ENCODE data around the gene CLPSL1. TPM values are rescaled to one million over a fixed set of nuclear protein-coding genes. Genes with fewer than 3 reads are reported as not detected.

CLPSL1 gene
- total RNA-seq, 1 experiment from 2014 or later, result not detected

DNA sequence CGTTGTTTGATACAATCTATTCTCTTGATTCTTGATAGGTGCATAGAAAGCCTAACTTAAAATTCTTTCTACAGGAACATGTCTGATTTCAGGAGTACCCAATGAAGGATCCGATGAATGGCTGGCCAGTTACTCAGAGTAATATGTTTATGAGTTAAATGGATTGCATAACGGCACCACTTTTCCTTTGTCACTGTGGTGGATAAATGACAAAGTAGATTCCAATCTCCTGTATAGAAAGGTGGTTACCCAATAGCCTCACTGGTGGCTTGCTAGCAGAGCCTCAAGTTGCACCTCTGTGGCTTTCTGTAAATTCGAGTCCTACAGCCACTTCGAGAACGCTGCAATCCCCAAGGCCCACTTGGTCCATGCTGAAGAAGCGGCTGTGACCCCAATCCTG, 52.7 kb downstream of the CLPSL1 start:
- ChIA-PET CTCF (no interaction called here), POLR2A (ENCODE audit: unreplicated experiment) (no interaction called here)
- Histone ChIP-seq H3K4me1 (ENCODE audit: insufficient read depth, low read length) (no peaks in the 10 kb centered on the region), H3K27ac (ENCODE audit: low read length) (no peak overlapping the region), H3K4me3 (ENCODE audit: low read length) (no peak overlapping the region), H3K9me3 (ENCODE audit: low read length) (no peaks in the 10 kb centered on the region), H2AFZ (ENCODE audit: low read length) (no peak overlapping the region), H3K27me3 (ENCODE audit: low read length) (no peaks in the 10 kb centered on the region), H3K36me3 (ENCODE audit: low read depth, low read length) (peaks cover 41% of the 10 kb centered on the region), H3F3A (ENCODE audit: low read length, unreplicated experiment) (no peaks in the 10 kb centered on the region), H3K79me2 (ENCODE audit: low read length) (no peaks in the 10 kb centered on the region), H3K4me2 (ENCODE audit: low read length) (no peak overlapping the region), H3K9ac (ENCODE audit: low read length) (no peak overlapping the region), H3K9me2 (replicated peaks; ENCODE audit: low read length) (no peaks in the 10 kb centered on the region), H4K20me1 (ENCODE audit: low read length) (no peaks in the 10 kb centered on the region)
- DNase-seq (no peak), ATAC-seq (no peak)
- no TSS peak for BruUV-seq (replicated peaks)
- intact Hi-C loops (cut with micrococcal nuclease), result no loop called here
- TF ChIP-seq EZH2phosphoT487 (IDR thresholded peaks at IDR 0.05; ENCODE audit: borderline replicate concordance, low read length) (no peak), EZH2 (IDR thresholded peaks at IDR 0.05; ENCODE audit: low read length, unreplicated experiment) (no peak)
- TF ChIP-seq, protein P1, sequence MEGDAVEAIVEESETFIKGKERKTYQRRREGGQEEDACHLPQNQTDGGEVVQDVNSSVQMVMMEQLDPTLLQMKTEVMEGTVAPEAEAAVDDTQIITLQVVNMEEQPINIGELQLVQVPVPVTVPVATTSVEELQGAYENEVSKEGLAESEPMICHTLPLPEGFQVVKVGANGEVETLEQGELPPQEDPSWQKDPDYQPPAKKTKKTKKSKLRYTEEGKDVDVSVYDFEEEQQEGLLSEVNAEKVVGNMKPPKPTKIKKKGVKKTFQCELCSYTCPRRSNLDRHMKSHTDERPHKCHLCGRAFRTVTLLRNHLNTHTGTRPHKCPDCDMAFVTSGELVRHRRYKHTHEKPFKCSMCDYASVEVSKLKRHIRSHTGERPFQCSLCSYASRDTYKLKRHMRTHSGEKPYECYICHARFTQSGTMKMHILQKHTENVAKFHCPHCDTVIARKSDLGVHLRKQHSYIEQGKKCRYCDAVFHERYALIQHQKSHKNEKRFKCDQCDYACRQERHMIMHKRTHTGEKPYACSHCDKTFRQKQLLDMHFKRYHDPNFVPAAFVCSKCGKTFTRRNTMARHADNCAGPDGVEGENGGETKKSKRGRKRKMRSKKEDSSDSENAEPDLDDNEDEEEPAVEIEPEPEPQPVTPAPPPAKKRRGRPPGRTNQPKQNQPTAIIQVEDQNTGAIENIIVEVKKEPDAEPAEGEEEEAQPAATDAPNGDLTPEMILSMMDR (conservative IDR thresholded peaks at IDR 0.05; ENCODE audit: low read depth, low read length), result no peak

Other genes with a start within 250 kb of the CLPSL1 start
- 11.9 and 12.4 TPM in 2 replicates for gene FKBP5, start 92.1 kb upstream of the CLPSL1 start, total RNA-seq (2014; rRNA removed)
- 0.75 TPM in 1 of 2 replicates, not detected in the other for gene ARMC12, start 44.0 kb upstream of the CLPSL1 start, total RNA-seq (2014; rRNA removed)
- gene CLPSL2, start 4.4 kb upstream of the CLPSL1 start, total RNA-seq (2014; rRNA removed), result not detected in 2 replicates
- not detected in 2 replicates for gene CLPS, start 16.3 kb downstream of the CLPSL1 start, total RNA-seq (2014; rRNA removed)
- gene LHFPL5, start 24.3 kb downstream of the CLPSL1 start, total RNA-seq (2014; rRNA removed), result not detected in 2 replicates
- 95.2 and 100 TPM in 2 replicates for gene SRPK1, start 140.1 kb downstream of the CLPSL1 start, total RNA-seq (2014; rRNA removed)
- not detected in 2 replicates for gene SLC26A8, start 243.6 kb downstream of the CLPSL1 start, total RNA-seq (2014; rRNA removed)
- gene MAPK14, start 246.8 kb downstream of the CLPSL1 start, total RNA-seq (2014; rRNA removed), result 53.7 and 56.8 TPM in 2 replicates

Data from PC-3 (cell line).